ENCODE results near the gene SOX9.
A peak's percentile ranks its signal among the peaks of the same experiment; 100 is the strongest.
"Not testable (repeated sequence)": the region's sequence is repeated elsewhere in the genome, so short reads cannot be mapped to it uniquely, and the experiment has no call there.

Gene SOX9

GRCh38 chr17:72111926-72112325 lies 8.9 kb upstream of the SOX9 start:
- DNase-seq, result not testable (repeated sequence)

GRCh38 chr17:72113751-72114150 lies 7.1 kb upstream of the SOX9 start:
- DNase-seq, result no peak

GRCh38 chr17:72115781-72116525 lies 4.9 kb upstream of the SOX9 start:
- DNase-seq, result no peak

- no peak for DNase-seq
Measured at GRCh38 chr17:72116661-72117521, 3.9 kb upstream of the SOX9 start.

GRCh38 chr17:72117535-72118334 lies 3.1 kb upstream of the SOX9 start:
- DNase-seq, result no peak

- DNase-seq, result peak; percentile 55
Measured at GRCh38 chr17:72118335-72119076, 2.3 kb upstream of the SOX9 start.

GRCh38 chr17:72119077-72119872 lies 1.5 kb upstream of the SOX9 start:
- no peak for DNase-seq

- no peak for DNase-seq
Measured at GRCh38 chr17:72119873-72120641, 763 bp upstream of the SOX9 start.

GRCh38 chr17:72121164-72122009 lies 567 bp downstream of the SOX9 start:
- DNase-seq, result no peak

- DNase-seq, result no peak
Measured at GRCh38 chr17:72122010-72122764, 1.4 kb downstream of the SOX9 start.

GRCh38 chr17:72122765-72123529 lies 2.1 kb downstream of the SOX9 start:
- no peak for DNase-seq

GRCh38 chr17:72123530-72124437 lies 3.0 kb downstream of the SOX9 start:
- no peak for DNase-seq

GRCh38 chr17:72124438-72124775 lies 3.6 kb downstream of the SOX9 start:
- DNase-seq, result no peak

- no peak for DNase-seq
Measured at GRCh38 chr17:72125226-72125651, 4.4 kb downstream of the SOX9 start.

- no peak for DNase-seq
Measured at GRCh38 chr17:72125742-72126141, 4.9 kb downstream of the SOX9 start.

GRCh38 chr17:72126575-72127486 lies 6.0 kb downstream of the SOX9 start:
- DNase-seq, result no peak
